SK-N-SH treated with all-trans-retinoic acid at 6 μM for 48 hours (cell line): ENCODE data around the gene DPEP2NB.

Experiments used
- ATAC-seq: fragments of 200-7000 bp; cut with Tn5 transposase; 3 replicates; pipeline ENCODE4 v1.9.1; 2020; ENCODE audit warnings: mild to moderate bottlenecking, moderate library complexity
- ARNTL ChIP-seq: fragments of 450-650 bp; formaldehyde crosslinking; IDR thresholded peaks from 2 replicates; pipeline ENCODE4 v1.5.0; 2020; ENCODE audit warnings: low read depth, mild to moderate bottlenecking, moderate library complexity, borderline replicate concordance
- BACH2 ChIP-seq: fragments of 250-450 bp; sonication (Bioruptor Pico); IDR thresholded peaks from 2 replicates; pipeline ENCODE4 v1.9.0; 2021; ENCODE audit warnings: mild to moderate bottlenecking, borderline replicate concordance
- CSDC2 ChIP-seq: fragments of 250-450 bp; sonication (Bioruptor Pico); IDR thresholded peaks from 2 replicates; pipeline ENCODE4 v1.5.0; 2020; ENCODE audit warnings: mild to moderate bottlenecking, moderate library complexity
- ESRRG ChIP-seq: fragments of 250-450 bp; sonication (Bioruptor Pico); IDR thresholded peaks from 2 replicates; pipeline ENCODE4 v1.6.1; 2021; ENCODE audit warnings: mild to moderate bottlenecking
- GLIS3 ChIP-seq: fragments of 250-450 bp; sonication (Bioruptor Pico); IDR thresholded peaks from 2 replicates; pipeline ENCODE4 v1.5.0; 2020; ENCODE audit warnings: mild to moderate bottlenecking, moderate library complexity
- ISL1 ChIP-seq: fragments of 250-450 bp; sonication (Bioruptor Pico); IDR thresholded peaks from 2 replicates; pipeline ENCODE4 v2.1.2; 2022; ENCODE audit warnings: mild to moderate bottlenecking, moderate library complexity
- OSR1 ChIP-seq: fragments of 250-450 bp; sonication (Bioruptor Pico); IDR thresholded peaks from 2 replicates; pipeline ENCODE4 v1.8.0; 2022; ENCODE audit warnings: moderate library complexity, mild to moderate bottlenecking, inconsistent platforms
- PPARA ChIP-seq: fragments of 250-450 bp; sonication (Bioruptor Pico); IDR thresholded peaks from 2 replicates; pipeline ENCODE4 v1.5.0; 2020; ENCODE audit warnings: mild to moderate bottlenecking, borderline replicate concordance
- RARB ChIP-seq: fragments of 250-450 bp; sonication (Bioruptor Pico); IDR thresholded peaks from 2 replicates; pipeline ENCODE4 v1.8.0; 2021; ENCODE audit warnings: mild to moderate bottlenecking, moderate library complexity
- SNAI2 ChIP-seq: fragments of 250-450 bp; sonication (Bioruptor Pico); IDR thresholded peaks from 2 replicates; pipeline ENCODE4 v1.5.0; 2020; ENCODE audit warnings: mild to moderate bottlenecking, moderate library complexity
- TOX ChIP-seq: fragments of 250-450 bp; sonication (Bioruptor Pico); IDR thresholded peaks from 2 replicates; pipeline ENCODE4 v1.8.0; 2021; ENCODE audit warnings: mild to moderate bottlenecking, moderate library complexity, borderline replicate concordance
- ZC3H10 ChIP-seq: fragments of 250-450 bp; sonication (Bioruptor Pico); IDR thresholded peaks from 2 replicates; pipeline ENCODE4 v1.5.1; 2021; ENCODE audit warnings: mild to moderate bottlenecking, moderate library complexity
- ZFP3 ChIP-seq: fragments of 250-450 bp; sonication (Bioruptor Pico); IDR thresholded peaks from 2 replicates; pipeline ENCODE4 v1.5.0; 2020; ENCODE audit warnings: mild to moderate bottlenecking, moderate library complexity
- ZFP30 ChIP-seq: fragments of 450-650 bp; formaldehyde crosslinking; IDR thresholded peaks from 2 replicates; pipeline ENCODE4 v1.5.0; 2022; ENCODE audit warnings: mild to moderate bottlenecking, moderate library complexity
- ZNF565 ChIP-seq: fragments of 450-650 bp; formaldehyde crosslinking; conservative IDR thresholded peaks from 2 replicates; pipeline ENCODE4 v1.5.0; 2020; ENCODE audit warnings: low read depth, mild to moderate bottlenecking, moderate library complexity
- ZNF70 ChIP-seq: fragments of 450-650 bp; formaldehyde crosslinking; IDR thresholded peaks from 2 replicates; pipeline ENCODE4 v1.5.0; 2020; ENCODE audit warnings: mild to moderate bottlenecking, moderate library complexity
- ZNF8 ChIP-seq: fragments of 450-650 bp; formaldehyde crosslinking; IDR thresholded peaks from 2 replicates; pipeline ENCODE4 v1.5.0; 2020; ENCODE audit warnings: mild to moderate bottlenecking, moderate library complexity
- TF ChIP-seq, protein P1 (sequence below): fragments of 250-450 bp; sonication (Bioruptor Pico); IDR thresholded peaks from 2 replicates; pipeline ENCODE4 v1.8.0; 2021; ENCODE audit warnings: low read depth, mild to moderate bottlenecking, moderate library complexity, borderline replicate concordance
- TF ChIP-seq, protein P2 (sequence below): fragments of 250-450 bp; sonication (Bioruptor Pico); IDR thresholded peaks from 2 replicates; pipeline ENCODE4 v1.8.0; 2020; ENCODE audit warnings: mild to moderate bottlenecking, moderate library complexity, borderline replicate concordance
- TF ChIP-seq, protein P3 (sequence below): fragments of 250-450 bp; sonication (Bioruptor Pico); IDR thresholded peaks from 2 replicates; pipeline ENCODE4 v1.5.1; 2021; ENCODE audit warnings: mild to moderate bottlenecking, moderate library complexity
- TF ChIP-seq, protein P4 (sequence below): fragments of 250-450 bp; sonication (Bioruptor Pico); IDR thresholded peaks from 2 replicates; pipeline ENCODE4 v1.5.0; 2020; ENCODE audit warnings: mild to moderate bottlenecking, moderate library complexity

Gene DPEP2NB

DNA sequence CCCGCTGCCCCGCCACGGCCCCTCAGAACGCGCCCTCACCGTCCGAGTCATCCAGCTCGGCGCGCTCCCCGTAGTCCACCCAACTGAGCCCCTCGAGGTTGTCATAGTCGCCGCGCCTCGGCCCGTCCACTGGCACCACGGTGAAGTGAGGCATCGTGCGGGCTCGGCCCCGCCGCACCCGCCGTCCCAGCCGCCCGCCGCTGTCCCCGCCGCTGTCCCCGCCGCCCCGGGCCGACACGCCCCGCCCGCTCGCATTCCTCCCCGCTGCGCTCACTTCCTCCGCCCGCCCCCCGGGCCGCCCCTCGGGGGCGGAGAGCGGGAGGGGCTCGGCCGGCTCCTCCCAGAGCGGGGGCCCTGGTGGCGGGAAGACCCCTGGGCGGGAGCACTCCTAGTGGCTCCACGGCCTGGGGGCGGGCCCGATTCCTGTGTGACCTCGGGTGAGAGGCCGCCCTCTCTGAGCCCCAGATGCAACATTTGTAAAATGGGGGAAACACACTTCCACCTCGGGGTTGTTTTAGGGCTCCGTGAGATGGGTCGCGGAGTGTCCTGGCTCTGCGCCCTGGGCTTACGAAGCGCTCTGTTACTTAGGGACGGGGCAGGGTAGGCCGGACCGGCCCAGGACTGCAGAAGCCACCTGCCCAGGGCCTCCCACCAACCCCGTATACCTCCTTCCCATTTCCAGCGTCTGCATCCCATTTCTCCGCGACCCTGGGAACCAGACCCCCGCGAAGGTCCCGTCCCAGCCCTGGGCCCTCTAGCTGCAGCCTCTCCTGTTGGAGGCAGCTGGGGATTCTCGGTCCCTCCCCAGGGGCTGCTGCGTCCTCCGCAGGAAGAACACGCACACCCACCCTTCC lies 47.1 kb downstream of the DPEP2NB start, which contains the start of gene SLC12A4:
Gene SLC12A4 (minus strand): TSS at position 238 of the 854 bp plus-strand sequence. CDS start 84 bp downstream, at position 154.
- TF ChIP-seq ISL1, result no peak
- TF ChIP-seq, protein P1, sequence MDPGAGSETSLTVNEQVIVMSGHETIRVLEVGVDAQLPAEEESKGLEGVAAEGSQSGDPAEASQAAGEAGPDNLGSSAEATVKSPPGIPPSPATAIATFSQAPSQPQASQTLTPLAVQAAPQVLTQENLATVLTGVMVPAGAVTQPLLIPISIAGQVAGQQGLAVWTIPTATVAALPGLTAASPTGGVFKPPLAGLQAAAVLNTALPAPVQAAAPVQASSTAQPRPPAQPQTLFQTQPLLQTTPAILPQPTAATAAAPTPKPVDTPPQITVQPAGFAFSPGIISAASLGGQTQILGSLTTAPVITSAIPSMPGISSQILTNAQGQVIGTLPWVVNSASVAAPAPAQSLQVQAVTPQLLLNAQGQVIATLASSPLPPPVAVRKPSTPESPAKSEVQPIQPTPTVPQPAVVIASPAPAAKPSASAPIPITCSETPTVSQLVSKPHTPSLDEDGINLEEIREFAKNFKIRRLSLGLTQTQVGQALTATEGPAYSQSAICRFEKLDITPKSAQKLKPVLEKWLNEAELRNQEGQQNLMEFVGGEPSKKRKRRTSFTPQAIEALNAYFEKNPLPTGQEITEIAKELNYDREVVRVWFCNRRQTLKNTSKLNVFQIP, result 0 out of 2 replicates have a peak, but pooled peaks have one; percentile 20
- TF ChIP-seq ZFP30 (CRISPR knock-in tag), result no peak
- TF ChIP-seq, protein P2, sequence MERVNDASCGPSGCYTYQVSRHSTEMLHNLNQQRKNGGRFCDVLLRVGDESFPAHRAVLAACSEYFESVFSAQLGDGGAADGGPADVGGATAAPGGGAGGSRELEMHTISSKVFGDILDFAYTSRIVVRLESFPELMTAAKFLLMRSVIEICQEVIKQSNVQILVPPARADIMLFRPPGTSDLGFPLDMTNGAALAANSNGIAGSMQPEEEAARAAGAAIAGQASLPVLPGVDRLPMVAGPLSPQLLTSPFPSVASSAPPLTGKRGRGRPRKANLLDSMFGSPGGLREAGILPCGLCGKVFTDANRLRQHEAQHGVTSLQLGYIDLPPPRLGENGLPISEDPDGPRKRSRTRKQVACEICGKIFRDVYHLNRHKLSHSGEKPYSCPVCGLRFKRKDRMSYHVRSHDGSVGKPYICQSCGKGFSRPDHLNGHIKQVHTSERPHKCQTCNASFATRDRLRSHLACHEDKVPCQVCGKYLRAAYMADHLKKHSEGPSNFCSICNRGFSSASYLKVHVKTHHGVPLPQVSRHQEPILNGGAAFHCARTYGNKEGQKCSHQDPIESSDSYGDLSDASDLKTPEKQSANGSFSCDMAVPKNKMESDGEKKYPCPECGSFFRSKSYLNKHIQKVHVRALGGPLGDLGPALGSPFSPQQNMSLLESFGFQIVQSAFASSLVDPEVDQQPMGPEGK (CRISPR knock-in tag), result 0 out of 2 replicates have a peak, but pooled peaks have one; percentile 58
- TF ChIP-seq GLIS3 (CRISPR knock-in tag), result 0 out of 2 replicates have a peak, but pooled peaks have one; percentile 71
- TF ChIP-seq ZFP3, result peak; percentile 75; the same call in 1 of the 2 replicates
- peak; percentile 83 for ATAC-seq

DNA sequence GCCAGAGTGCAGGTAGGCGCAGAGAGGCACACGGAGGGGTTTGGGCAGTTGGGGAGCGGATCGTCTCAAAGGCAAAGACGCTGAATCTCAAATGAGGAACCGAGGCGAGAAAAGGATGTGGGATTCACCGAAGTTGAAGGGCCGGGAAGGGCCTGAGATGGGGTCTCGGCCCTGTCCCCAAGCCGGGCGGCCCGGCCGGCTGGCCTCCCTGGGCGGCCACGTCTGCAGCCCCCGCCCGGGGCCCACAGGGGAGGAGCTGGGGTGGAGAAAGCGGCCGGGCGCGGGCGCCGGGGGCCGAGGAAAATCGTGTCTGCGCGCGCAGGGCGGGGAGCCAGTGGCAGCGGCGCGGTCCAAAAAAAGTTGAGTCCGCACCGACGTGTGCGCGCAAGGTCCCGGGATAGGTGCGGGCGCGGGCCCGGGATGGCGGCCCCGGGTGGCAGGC lies 47.7 kb downstream of the DPEP2NB start:
- TF ChIP-seq PPARA (CRISPR knock-in tag), result no peak
- TF ChIP-seq ARNTL (CRISPR knock-in tag), result no peak
- TF ChIP-seq ZC3H10 (CRISPR knock-in tag), result no peak
- TF ChIP-seq ZFP30 (CRISPR knock-in tag), result no peak
- TF ChIP-seq BACH2, result no peak
- no peak for TF ChIP-seq ZNF565
- no peak for TF ChIP-seq SNAI2 (CRISPR knock-in tag)
- TF ChIP-seq ESRRG (CRISPR knock-in tag), result no peak
- TF ChIP-seq, protein P3, sequence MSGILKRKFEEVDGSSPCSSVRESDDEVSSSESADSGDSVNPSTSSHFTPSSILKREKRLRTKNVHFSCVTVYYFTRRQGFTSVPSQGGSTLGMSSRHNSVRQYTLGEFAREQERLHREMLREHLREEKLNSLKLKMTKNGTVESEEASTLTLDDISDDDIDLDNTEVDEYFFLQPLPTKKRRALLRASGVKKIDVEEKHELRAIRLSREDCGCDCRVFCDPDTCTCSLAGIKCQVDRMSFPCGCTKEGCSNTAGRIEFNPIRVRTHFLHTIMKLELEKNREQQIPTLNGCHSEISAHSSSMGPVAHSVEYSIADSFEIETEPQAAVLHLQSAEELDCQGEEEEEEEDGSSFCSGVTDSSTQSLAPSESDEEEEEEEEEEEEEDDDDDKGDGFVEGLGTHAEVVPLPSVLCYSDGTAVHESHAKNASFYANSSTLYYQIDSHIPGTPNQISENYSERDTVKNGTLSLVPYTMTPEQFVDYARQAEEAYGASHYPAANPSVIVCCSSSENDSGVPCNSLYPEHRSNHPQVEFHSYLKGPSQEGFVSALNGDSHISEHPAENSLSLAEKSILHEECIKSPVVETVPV, result no peak
- TF ChIP-seq, protein P4, sequence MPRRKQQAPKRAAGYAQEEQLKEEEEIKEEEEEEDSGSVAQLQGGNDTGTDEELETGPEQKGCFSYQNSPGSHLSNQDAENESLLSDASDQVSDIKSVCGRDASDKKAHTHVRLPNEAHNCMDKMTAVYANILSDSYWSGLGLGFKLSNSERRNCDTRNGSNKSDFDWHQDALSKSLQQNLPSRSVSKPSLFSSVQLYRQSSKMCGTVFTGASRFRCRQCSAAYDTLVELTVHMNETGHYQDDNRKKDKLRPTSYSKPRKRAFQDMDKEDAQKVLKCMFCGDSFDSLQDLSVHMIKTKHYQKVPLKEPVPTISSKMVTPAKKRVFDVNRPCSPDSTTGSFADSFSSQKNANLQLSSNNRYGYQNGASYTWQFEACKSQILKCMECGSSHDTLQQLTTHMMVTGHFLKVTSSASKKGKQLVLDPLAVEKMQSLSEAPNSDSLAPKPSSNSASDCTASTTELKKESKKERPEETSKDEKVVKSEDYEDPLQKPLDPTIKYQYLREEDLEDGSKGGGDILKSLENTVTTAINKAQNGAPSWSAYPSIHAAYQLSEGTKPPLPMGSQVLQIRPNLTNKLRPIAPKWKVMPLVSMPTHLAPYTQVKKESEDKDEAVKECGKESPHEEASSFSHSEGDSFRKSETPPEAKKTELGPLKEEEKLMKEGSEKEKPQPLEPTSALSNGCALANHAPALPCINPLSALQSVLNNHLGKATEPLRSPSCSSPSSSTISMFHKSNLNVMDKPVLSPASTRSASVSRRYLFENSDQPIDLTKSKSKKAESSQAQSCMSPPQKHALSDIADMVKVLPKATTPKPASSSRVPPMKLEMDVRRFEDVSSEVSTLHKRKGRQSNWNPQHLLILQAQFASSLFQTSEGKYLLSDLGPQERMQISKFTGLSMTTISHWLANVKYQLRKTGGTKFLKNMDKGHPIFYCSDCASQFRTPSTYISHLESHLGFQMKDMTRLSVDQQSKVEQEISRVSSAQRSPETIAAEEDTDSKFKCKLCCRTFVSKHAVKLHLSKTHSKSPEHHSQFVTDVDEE (CRISPR knock-in tag), result no peak
- no peak for TF ChIP-seq RARB (CRISPR knock-in tag)
- TF ChIP-seq ZNF70 (CRISPR knock-in tag), result no peak
- TF ChIP-seq ISL1, result no peak
- TF ChIP-seq, protein P1, result no peak
- ATAC-seq, result peak; percentile 50

DNA sequence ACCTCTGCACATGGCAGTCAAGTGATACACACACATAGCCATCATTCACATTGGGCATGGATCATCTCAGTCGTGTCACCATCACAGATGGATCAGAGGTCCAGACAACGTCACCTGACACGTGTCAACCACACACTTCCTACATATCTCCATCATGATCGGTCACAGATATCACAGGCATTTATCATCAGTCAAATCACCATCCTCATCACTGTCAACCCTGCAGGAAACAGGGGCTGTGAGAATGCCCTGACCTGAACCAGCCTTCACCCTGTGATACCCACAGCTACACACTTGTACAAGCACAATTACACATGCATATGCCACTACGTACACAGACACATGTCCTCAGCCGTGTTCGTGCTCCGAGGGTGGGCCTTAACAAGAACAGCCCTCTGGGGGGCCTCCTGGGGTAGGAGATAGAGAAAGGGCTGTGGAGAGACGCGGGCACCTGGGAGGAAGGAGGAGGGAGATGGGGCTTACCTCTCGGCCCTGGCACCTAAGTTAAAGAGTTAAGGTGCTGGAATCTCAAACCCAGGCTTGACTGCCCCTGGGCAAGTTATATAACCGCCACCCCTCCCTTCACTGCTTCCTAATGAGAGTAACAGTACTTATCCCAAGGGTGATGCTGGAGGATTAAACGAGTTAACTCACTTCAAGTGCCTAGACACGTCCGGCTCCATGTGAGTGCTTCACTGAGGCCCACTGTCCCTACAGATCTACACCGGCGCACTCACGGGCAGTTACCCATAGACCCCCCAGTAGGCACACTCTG lies 48.3 kb downstream of the DPEP2NB start:
- peak; percentile 7 for ATAC-seq
- no peak for TF ChIP-seq OSR1 (CRISPR knock-in tag)
- TF ChIP-seq ZFP30 (CRISPR knock-in tag), result no peak
- no peak for TF ChIP-seq ISL1
- no peak for TF ChIP-seq GLIS3 (CRISPR knock-in tag)
- no peak for TF ChIP-seq ARNTL (CRISPR knock-in tag)
- TF ChIP-seq CSDC2 (CRISPR knock-in tag), result no peak
- TF ChIP-seq ZNF8, result no peak
- no peak for TF ChIP-seq TOX (CRISPR knock-in tag)
- TF ChIP-seq PPARA (CRISPR knock-in tag), result no peak
- TF ChIP-seq, protein P4 (CRISPR knock-in tag), result no peak
- no peak for TF ChIP-seq RARB (CRISPR knock-in tag)
